ENCODE measurements around the gene IFFO2.

The IFFO2 gene

GRCh38 chr1:18981242-18981641 lies 24.8 kb upstream of the IFFO2 start:
- TF ChIP-seq CTCF (IDR thresholded peaks at IDR 0.05): no peak
- TF ChIP-seq ZFX (IDR thresholded peaks at IDR 0.05; ENCODE audit: borderline replicate concordance): no peak
- H3K27ac ChIP-seq: no peak overlapping the region

GRCh38 chr1:18978706-18979105 lies 22.2 kb upstream of the IFFO2 start:
- TF ChIP-seq ZFX (IDR thresholded peaks at IDR 0.05; ENCODE audit: borderline replicate concordance) (no peak), CTCF (IDR thresholded peaks at IDR 0.05) (no peak)
- H3K27ac ChIP-seq: no peak overlapping the region

GRCh38 chr1:18977428-18977827 lies 21.0 kb upstream of the IFFO2 start:
- no peak overlapping the region for H3K27ac ChIP-seq
- TF ChIP-seq ZFX (IDR thresholded peaks at IDR 0.05; ENCODE audit: borderline replicate concordance): no peak
- no peak for TF ChIP-seq CTCF (IDR thresholded peaks at IDR 0.05)

GRCh38 chr1:18976096-18976495 lies 19.6 kb upstream of the IFFO2 start:
- no peak overlapping the region for H3K27ac ChIP-seq
- TF ChIP-seq CTCF (IDR thresholded peaks at IDR 0.05): no peak
- TF ChIP-seq ZFX (IDR thresholded peaks at IDR 0.05; ENCODE audit: borderline replicate concordance): no peak

- no peak for TF ChIP-seq ZFX (IDR thresholded peaks at IDR 0.05; ENCODE audit: borderline replicate concordance)
- no peak for TF ChIP-seq CTCF (IDR thresholded peaks at IDR 0.05)
- no peak overlapping the region for H3K27ac ChIP-seq
Measured at GRCh38 chr1:18974606-18975005, 18.1 kb upstream of the IFFO2 start.

- H3K27ac ChIP-seq: no peak overlapping the region
- TF ChIP-seq ZFX (IDR thresholded peaks at IDR 0.05; ENCODE audit: borderline replicate concordance) (no peak), CTCF (IDR thresholded peaks at IDR 0.05) (no peak)
Measured at GRCh38 chr1:18974005-18974404, 17.5 kb upstream of the IFFO2 start.

- no peak overlapping the region for H3K27ac ChIP-seq
- no peak for TF ChIP-seq ZFX (IDR thresholded peaks at IDR 0.05; ENCODE audit: borderline replicate concordance)
Measured at GRCh38 chr1:18973446-18973955, 17.0 kb upstream of the IFFO2 start.

- no peak for TF ChIP-seq CTCF (IDR thresholded peaks at IDR 0.05)
- TF ChIP-seq ZFX (IDR thresholded peaks at IDR 0.05; ENCODE audit: borderline replicate concordance): no peak
- H3K27ac ChIP-seq: no peak overlapping the region
Measured at GRCh38 chr1:18972991-18973390, 16.5 kb upstream of the IFFO2 start.

Data from 22Rv1 (cell line).